ENCODE results near the gene JADE1.

JADE1 gene

DNA sequence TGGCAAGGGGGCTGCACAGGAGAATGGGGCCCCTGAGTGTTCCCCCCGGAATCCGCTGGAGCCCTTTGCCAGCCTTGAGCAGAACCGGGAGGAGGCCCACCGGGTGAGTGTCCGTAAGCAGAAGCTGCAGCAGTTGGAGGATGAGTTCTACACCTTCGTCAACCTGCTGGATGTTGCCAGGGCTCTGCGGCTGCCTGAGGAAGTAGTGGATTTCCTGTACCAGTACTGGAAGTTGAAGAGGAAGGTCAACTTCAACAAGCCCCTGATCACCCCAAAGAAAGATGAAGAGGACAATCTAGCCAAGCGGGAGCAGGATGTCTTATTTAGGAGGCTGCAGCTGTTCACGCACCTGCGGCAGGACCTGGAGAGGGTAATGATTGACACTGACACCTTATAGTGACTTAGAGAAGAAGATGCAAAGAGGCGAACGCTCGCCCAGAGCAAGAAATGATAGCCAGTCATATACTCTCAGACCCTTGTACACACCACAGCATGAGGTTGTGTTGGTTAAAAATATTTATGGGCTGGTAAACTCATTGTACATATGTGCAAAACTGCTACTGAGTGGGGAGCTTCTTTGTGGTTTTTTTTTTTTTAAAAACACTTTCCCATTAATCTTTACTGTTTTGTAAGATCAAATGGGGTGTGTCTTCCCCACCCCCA lies 52.5 kb downstream of the JADE1 start:
- DNase-seq (ENCODE audit: low read depth), result no peak
- no peak overlapping the region for H3K4me3 ChIP-seq (ENCODE audit: low read depth, low read length)
- TF ChIP-seq, protein P1, sequence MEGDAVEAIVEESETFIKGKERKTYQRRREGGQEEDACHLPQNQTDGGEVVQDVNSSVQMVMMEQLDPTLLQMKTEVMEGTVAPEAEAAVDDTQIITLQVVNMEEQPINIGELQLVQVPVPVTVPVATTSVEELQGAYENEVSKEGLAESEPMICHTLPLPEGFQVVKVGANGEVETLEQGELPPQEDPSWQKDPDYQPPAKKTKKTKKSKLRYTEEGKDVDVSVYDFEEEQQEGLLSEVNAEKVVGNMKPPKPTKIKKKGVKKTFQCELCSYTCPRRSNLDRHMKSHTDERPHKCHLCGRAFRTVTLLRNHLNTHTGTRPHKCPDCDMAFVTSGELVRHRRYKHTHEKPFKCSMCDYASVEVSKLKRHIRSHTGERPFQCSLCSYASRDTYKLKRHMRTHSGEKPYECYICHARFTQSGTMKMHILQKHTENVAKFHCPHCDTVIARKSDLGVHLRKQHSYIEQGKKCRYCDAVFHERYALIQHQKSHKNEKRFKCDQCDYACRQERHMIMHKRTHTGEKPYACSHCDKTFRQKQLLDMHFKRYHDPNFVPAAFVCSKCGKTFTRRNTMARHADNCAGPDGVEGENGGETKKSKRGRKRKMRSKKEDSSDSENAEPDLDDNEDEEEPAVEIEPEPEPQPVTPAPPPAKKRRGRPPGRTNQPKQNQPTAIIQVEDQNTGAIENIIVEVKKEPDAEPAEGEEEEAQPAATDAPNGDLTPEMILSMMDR (IDR thresholded peaks at IDR 0.05; ENCODE audit: control insufficient read depth, extremely low read depth, insufficient read depth), result no peak

DNA sequence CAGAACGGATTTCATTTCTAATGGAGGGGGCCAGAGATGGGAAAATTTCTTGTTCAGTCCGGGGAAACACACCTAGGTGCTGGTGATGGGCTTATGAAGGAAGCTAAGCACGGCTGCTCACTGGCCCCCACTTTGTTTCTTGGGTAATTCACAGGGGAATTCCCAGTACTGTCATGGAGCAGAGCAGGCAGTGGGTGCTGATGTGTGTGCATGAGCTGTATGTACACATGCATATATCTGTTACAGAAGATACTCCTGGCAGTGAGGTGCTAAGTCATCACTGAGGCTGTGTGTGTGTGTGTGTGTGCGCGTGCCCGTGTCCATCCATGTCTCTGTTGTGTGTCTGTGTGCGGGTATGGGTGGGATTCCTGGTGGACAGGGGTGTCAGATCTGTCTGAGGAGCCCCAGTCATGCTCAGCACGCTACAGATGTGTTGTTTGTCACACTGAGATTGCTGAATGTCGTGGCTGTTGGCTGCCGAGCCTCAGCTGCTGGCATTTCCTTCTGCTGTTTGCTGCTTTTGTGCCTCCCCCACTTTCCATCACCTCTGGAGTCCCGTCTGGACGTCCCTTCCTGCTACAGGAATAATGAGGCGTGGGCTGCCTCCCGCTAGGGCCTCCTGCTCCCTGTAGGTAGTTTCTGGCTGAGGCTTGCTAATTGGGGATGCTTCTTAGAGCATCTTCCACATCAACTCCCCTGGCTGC lies 53.3 kb downstream of the JADE1 start:
- H3K4me3 ChIP-seq (ENCODE audit: low read depth, low read length), result no peak overlapping the region
- no peak for DNase-seq (ENCODE audit: low read depth)
- TF ChIP-seq, protein P1 (IDR thresholded peaks at IDR 0.05; ENCODE audit: control insufficient read depth, extremely low read depth, insufficient read depth), result no peak

DNA sequence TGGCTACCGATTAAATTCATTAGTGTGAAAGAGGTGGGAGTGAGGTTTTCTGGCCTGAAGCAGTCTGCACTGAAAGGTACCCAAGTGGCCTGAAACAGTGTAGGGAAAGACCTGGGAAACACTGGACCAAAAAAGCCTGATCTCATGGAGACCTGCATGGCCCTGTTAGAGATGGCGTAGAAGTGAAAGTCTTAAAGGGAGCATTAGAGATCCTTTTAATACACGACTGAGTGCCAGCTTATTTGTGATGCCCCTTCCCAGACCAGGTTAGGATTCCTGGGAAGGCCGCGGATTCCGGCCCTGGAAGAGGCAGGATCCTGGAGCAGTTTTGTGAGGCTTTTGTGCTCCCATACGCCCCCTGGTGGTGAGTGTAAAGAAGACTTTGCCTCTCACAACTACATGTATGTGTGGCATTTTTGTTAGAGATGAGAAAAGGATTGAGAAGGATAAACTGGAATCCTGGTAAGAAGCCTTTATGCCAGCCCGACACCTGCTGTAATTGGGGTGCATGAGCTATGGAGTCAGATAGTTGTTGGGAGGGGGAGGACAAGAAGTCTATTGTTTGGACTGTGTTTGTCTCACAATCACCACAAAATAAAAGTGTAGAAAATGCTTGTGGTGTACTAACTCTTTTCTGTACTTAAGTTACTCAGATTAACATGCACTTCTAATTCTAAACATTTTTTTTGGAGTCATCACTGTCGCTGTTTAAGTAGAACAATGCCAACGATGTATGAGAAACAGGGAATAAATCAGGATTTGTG lies 54.0 kb downstream of the JADE1 start:
- TF ChIP-seq, protein P1 (IDR thresholded peaks at IDR 0.05; ENCODE audit: control insufficient read depth, extremely low read depth, insufficient read depth), result peak; percentile 72
- peak; percentile 40 for DNase-seq (ENCODE audit: low read depth)
- H3K4me3 ChIP-seq (ENCODE audit: low read depth, low read length), result no peak overlapping the region

DNA sequence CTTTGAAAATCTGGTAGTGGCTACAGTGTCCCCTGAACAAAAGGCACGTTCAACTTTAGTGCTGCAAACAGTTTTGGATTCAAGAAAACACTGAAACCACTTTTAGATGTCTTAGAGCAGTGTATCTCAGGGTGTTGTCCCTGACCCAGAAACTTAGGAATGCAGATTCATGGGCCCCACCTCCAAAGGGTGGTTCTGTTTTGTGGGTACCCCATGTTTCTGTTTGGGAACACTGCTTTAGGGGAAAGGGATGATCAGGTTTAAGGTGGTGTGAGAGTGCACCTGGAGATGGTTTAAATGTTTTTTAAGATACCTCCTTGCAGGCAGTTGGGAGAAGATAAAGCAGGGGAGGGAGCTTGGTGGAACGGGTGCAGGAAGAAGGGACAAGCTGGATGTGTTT lies 55.6 kb downstream of the JADE1 start:
- H3K4me3 ChIP-seq (ENCODE audit: low read depth, low read length), result no peak overlapping the region
- TF ChIP-seq, protein P1 (IDR thresholded peaks at IDR 0.05; ENCODE audit: control insufficient read depth, extremely low read depth, insufficient read depth), result no peak
- no peak for DNase-seq (ENCODE audit: low read depth)

DNA sequence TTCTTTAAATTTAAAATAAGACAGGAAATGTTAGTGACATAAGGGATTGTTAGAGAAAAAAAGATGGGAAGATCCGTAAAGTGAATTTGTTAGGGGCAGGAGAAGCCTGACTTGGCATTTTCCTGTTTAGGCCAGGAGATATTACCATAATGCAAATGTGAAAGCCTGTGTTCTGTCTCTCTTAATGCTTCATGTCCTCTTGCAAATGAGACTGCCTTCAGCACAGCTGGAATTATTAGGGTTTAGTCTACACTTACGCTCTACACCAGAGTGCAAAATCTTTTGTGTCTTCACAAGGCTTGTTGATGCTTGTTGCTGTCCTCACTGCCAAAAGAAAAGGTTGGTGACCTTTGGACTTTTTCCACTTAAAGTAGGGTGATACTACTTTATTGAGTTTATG lies 56.8 kb downstream of the JADE1 start:
- TF ChIP-seq, protein P1 (IDR thresholded peaks at IDR 0.05; ENCODE audit: control insufficient read depth, extremely low read depth, insufficient read depth), result no peak
- H3K4me3 ChIP-seq (ENCODE audit: low read depth, low read length), result no peak overlapping the region
- no peak for DNase-seq (ENCODE audit: low read depth)

DNA sequence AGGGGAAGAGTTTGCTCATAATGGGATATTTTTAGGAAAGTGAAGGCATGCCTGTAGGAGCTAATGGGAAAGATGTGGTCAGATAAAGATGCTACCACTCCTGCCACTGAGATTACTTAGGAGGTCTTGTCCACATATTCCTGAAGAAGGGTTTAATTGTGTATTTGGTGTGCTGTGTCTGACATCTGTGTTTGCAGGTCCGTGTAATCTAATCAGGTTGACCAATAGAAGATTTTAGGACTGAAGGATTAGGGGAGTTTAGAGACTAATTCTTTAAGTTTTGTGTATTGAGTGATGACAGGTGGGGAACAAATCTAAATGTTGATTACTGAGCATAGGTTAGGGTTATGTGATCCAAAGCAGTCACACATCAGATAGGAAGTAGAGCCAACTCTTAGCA lies 57.2 kb downstream of the JADE1 start:
- no peak overlapping the region for H3K4me3 ChIP-seq (ENCODE audit: low read depth, low read length)
- DNase-seq (ENCODE audit: low read depth), result no peak
- TF ChIP-seq, protein P1 (IDR thresholded peaks at IDR 0.05; ENCODE audit: control insufficient read depth, extremely low read depth, insufficient read depth), result no peak
